Activated naive CD8-positive, alpha-beta T cell (primary cell): ENCODE measurements around the gene SYNPO2L.
"Not testable (repeated sequence)": the region's sequence is repeated elsewhere in the genome, so short reads cannot be mapped to it uniquely, and the experiment has no call there.

Experiments used
- H3K27ac Mint-ChIP-seq: one replicate; pipeline ENCODE4 v1.8.0; 2021; ENCODE audit warnings: mixed read lengths
- H3K27me3 Mint-ChIP-seq: one replicate; pipeline ENCODE4 v1.8.0; 2021; ENCODE audit warnings: mixed read lengths
- H3K36me3 Mint-ChIP-seq: one replicate; pipeline ENCODE4 v1.8.0; 2021; ENCODE audit warnings: mixed read lengths
- H3K4me1 Mint-ChIP-seq: one replicate; pipeline ENCODE4 v1.8.0; 2021; ENCODE audit warnings: low read depth, mixed read lengths
- H3K4me3 Mint-ChIP-seq: one replicate; pipeline ENCODE4 v1.8.0; 2021; ENCODE audit warnings: mild to moderate bottlenecking, mixed read lengths
- H3K9me3 Mint-ChIP-seq: one replicate; pipeline ENCODE4 v1.8.0; 2021; ENCODE audit warnings: low read depth, mixed read lengths

Gene SYNPO2L

DNA sequence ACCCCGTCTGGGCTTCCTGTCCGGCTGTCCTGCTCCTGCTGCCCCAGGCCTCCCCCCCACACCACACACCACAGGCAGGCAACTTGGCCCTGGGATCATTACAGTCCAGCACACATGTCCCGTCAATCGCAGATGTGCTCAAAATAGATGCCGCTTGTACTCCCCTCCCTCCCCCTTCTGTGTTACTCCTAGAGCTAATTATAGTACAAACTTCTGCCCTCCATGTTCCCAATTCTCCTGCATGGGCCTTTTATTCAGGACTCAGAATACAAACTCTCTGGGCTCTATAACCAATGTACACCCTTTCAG, at the start of gene SYNPO2L:
TSS of gene SYNPO2L (minus strand) at position 40 of the 309 bp plus-strand sequence. CDS start 107 bp downstream, outside the sequence.
- Mint-ChIP-seq H3K36me3 (no peaks in the 10 kb centered on the region), H3K9me3 (no peaks in the 10 kb centered on the region), H3K4me3 (no peak within 1 kb of the TSS), H3K4me1 (peaks cover 4% of the 10 kb centered on the region), H3K27me3 (no peaks in the 10 kb centered on the region), H3K27ac (no peak within 1 kb of the TSS)

- not testable (repeated sequence) for H3K36me3 Mint-ChIP-seq, H3K4me1 Mint-ChIP-seq, H3K9me3 Mint-ChIP-seq, H3K27me3 Mint-ChIP-seq, H3K27ac Mint-ChIP-seq, H3K4me3 Mint-ChIP-seq
Measured at GRCh38 chr10:73703924-73704323, 48.1 kb upstream of the SYNPO2L start.

DNA sequence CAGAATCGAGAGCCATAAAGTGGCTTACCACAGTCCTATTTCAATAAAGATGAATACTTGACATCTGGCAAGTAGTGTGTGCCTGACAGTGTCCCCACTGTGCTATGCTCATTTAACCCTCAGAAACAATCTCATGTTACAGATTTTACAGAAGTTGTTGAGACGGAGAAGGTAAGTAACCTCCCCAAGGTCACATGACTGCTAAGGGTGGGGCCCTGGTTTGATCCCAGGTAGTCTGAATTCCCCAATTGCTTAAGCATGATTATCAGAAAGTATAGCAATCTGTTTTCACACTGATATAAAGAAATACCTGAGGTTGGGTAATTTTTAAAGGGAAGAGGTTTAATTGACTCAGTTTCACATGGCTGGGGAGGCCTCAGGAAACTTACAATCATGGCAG, 43.0 kb upstream of the SYNPO2L start:
- H3K4me3 Mint-ChIP-seq, H3K27me3 Mint-ChIP-seq, H3K27ac Mint-ChIP-seq, H3K4me1 Mint-ChIP-seq, H3K9me3 Mint-ChIP-seq, H3K36me3 Mint-ChIP-seq: not testable (repeated sequence)

- H3K27me3 Mint-ChIP-seq, H3K9me3 Mint-ChIP-seq, H3K36me3 Mint-ChIP-seq, H3K4me1 Mint-ChIP-seq, H3K27ac Mint-ChIP-seq, H3K4me3 Mint-ChIP-seq: not testable (repeated sequence)
Measured at GRCh38 chr10:73697675-73698159, 41.9 kb upstream of the SYNPO2L start, which contains the start of gene AGAP5. TSS of gene AGAP5 (minus strand) at chr10:73698109. CDS start at chr10:73697755, 354 bp downstream.

GRCh38 chr10:73695302-73695701, 39.5 kb upstream of the SYNPO2L start:
- not testable (repeated sequence) for H3K27ac Mint-ChIP-seq, H3K4me3 Mint-ChIP-seq, H3K9me3 Mint-ChIP-seq, H3K4me1 Mint-ChIP-seq, H3K36me3 Mint-ChIP-seq, H3K27me3 Mint-ChIP-seq

- H3K9me3 Mint-ChIP-seq, H3K27me3 Mint-ChIP-seq, H3K4me3 Mint-ChIP-seq, H3K27ac Mint-ChIP-seq, H3K4me1 Mint-ChIP-seq, H3K36me3 Mint-ChIP-seq: not testable (repeated sequence)
Measured at GRCh38 chr10:73690755-73691154, 34.9 kb upstream of the SYNPO2L start.

DNA sequence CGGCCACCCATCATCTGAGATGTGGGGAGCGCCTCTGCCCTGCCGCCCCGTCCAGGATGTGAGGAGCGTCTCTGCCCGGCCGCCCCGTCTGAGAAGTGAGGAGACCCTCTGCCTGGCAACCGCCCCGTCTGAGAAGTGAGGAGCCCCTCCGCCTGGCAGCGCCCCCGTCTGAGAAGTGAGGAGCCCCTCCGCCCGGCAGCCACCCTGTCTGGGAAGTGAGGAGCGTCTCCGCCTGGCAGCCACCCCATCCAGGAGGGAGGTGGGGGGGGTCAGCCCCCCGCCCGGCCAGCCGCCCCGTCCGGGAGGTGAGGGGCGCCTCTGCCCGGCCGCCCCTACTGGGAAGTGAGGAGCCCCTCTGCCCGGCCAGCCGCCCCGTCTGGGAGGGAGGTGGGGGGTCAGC, 33.8 kb upstream of the SYNPO2L start:
- not testable (repeated sequence) for H3K4me1 Mint-ChIP-seq, H3K36me3 Mint-ChIP-seq, H3K27me3 Mint-ChIP-seq, H3K4me3 Mint-ChIP-seq, H3K9me3 Mint-ChIP-seq, H3K27ac Mint-ChIP-seq

DNA sequence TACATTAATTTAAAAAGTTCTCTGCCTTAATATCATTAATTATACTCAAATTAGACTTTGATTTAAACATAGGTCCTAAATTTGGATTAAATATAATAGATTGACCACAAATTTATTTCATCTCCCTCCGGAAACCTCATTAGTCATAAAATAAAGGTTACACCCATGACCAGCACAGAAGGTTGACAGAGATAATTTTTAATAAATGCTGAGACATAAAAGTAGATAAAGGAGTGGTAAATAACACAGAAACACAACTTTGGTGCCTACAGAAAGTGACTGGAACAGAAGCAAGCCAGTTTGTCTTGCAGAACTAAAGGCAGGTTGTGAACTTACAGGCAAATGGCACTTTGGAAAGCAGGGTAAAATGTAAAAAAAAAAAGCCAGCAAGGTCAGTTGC, 31.8 kb upstream of the SYNPO2L start:
- not testable (repeated sequence) for H3K36me3 Mint-ChIP-seq, H3K27ac Mint-ChIP-seq, H3K9me3 Mint-ChIP-seq, H3K4me3 Mint-ChIP-seq, H3K27me3 Mint-ChIP-seq, H3K4me1 Mint-ChIP-seq

DNA sequence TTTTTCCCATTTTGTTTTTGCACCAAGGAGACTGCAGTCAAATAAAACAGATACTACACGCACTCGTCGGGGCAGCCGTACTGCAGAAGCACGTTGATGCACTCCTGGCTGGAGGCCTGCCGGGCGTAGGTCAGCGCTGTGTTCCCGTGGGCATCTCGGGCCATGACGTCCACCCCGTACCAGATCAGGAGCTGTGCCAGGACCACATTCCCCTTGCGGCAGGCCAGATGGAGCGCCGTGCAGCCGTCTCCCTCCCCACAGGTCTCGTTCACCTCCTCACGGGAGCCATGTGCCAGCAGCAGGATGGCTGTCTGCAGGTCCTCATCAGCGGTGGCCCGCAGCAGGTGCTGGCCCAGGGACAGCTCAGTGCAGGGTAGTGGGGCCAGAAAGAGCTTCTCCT, 18.7 kb upstream of the SYNPO2L start:
- not testable (repeated sequence) for H3K4me1 Mint-ChIP-seq, H3K9me3 Mint-ChIP-seq, H3K27ac Mint-ChIP-seq

DNA sequence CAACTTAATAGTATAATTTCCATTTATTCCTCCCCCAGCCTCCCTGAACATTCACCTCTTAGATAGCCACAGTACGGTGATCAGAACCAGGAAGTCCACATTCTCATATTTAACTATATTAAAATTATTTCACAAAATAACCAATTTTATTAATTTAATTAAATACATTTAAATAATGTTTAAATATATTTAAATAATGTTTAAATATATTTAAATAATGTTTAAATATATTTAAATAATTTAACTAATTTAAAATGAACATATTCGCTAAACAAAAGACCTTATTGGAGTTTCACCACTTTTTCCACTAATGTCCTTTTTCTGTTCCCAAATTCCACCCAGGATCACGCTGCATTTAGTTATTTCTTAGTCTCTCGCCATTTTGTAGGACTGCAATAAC, 12.5 kb upstream of the SYNPO2L start:
- H3K4me1 Mint-ChIP-seq, H3K27ac Mint-ChIP-seq, H3K27me3 Mint-ChIP-seq, H3K9me3 Mint-ChIP-seq, H3K36me3 Mint-ChIP-seq, H3K4me3 Mint-ChIP-seq: not testable (repeated sequence)

More for the DNA sequence above, 18.7 kb upstream of the SYNPO2L start:
- H3K36me3 Mint-ChIP-seq, H3K4me3 Mint-ChIP-seq, H3K27me3 Mint-ChIP-seq: not testable (repeated sequence)

GRCh38 chr10:73666153-73666809, 10.5 kb upstream of the SYNPO2L start:
- H3K4me3 Mint-ChIP-seq, H3K9me3 Mint-ChIP-seq, H3K36me3 Mint-ChIP-seq, H3K27me3 Mint-ChIP-seq, H3K27ac Mint-ChIP-seq, H3K4me1 Mint-ChIP-seq: not testable (repeated sequence)

- not testable (repeated sequence) for H3K27me3 Mint-ChIP-seq, H3K9me3 Mint-ChIP-seq
Measured at GRCh38 chr10:73665581-73665980, 9.8 kb upstream of the SYNPO2L start.

DNA sequence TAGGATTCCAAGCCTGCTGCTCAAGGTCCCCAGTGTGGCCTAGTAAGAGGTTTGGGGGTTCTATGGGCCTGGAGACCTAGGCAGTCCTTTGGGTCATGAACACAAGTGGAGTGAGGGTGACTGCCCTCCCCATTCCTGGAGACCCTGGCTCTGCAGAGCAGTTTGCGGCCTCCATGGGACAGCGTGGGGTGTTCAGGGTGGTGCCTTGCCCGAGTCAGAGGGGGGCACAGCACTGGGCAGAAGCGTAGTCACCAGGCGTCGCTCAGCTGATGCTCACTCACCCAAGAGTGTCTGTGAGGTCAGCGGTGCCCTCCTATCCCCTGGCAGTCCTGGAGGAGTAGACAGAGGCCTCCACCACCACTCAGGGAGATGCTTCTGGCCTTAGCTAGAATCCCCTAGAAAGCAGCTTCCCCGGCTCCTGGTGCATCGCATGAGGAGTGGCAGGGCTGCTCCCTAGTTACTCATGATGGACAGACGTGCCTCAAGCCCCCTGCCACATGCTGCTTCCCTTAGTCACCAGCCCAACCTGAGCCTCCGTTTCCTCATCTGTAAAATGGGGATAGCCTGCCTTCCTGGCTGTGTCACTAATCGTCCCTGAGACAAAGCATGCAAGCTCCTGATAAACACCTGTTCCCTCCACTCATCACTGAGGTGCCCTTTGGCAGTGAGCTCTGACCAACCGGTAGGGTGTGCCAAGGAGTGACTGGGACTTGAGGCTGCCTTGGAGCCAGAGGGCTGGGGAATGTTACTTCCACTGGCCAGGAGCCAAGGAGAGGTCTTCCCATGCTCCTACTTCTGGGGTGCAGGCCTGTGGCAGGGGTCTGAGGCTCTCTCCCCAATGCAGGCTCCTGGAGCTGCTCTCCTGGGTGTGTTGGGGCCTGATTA, 8.6 kb upstream of the SYNPO2L start:
- H3K27me3 Mint-ChIP-seq, H3K27ac Mint-ChIP-seq, H3K4me3 Mint-ChIP-seq, H3K9me3 Mint-ChIP-seq, H3K4me1 Mint-ChIP-seq, H3K36me3 Mint-ChIP-seq: not testable (repeated sequence)

More at GRCh38 chr10:73665581-73665980, 9.8 kb upstream of the SYNPO2L start:
- H3K27ac Mint-ChIP-seq, H3K4me3 Mint-ChIP-seq, H3K36me3 Mint-ChIP-seq, H3K4me1 Mint-ChIP-seq: not testable (repeated sequence)

- not testable (repeated sequence) for H3K4me3 Mint-ChIP-seq, H3K27ac Mint-ChIP-seq, H3K9me3 Mint-ChIP-seq, H3K27me3 Mint-ChIP-seq, H3K36me3 Mint-ChIP-seq, H3K4me1 Mint-ChIP-seq
Measured at GRCh38 chr10:73663621-73664020, 7.8 kb upstream of the SYNPO2L start.

GRCh38 chr10:73662705-73663104, 6.9 kb upstream of the SYNPO2L start:
- not testable (repeated sequence) for H3K27ac Mint-ChIP-seq, H3K27me3 Mint-ChIP-seq, H3K4me3 Mint-ChIP-seq, H3K4me1 Mint-ChIP-seq, H3K9me3 Mint-ChIP-seq, H3K36me3 Mint-ChIP-seq
